ENCODE results near the gene HAUS3.
"Not testable (repeated sequence)": the region's sequence is repeated elsewhere in the genome, so short reads cannot be mapped to it uniquely, and the experiment has no call there.

Gene HAUS3

DNA sequence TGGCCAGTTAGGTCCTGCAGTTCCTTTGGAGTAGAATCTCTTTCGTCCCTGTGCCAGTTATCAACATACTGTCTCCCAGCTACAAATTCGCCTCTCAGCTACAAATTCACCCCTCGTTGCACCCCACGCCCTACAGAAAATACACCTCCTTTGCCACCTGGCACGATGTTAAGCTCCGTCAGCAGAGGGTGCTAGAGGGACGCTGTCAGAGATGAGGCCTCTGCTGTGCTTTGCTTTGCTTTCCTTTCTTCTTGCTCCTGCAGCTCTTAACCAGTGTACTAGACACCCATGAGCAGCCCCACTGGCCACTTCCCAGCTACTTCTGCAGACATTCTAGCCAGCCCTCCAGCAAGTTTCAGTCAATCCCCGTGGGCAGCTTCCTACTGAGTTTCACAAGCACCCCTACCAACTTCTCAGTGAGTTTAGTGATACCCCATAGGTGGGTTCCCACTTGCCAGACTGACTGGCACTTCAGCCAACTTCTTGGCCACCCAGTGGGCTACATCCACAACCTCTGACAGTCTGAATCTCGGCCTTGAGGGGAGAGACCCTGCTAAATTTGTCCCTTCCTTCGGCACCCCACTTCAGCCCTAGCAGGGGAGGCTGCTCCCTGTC is 21.8 kb downstream of the HAUS3 start:
- DNase-seq (ENCODE audit: low read depth in 4 of 4, low spot score in 1 of 4), result peak; percentile 64 to 71 (median 68)

- no peak for DNase-seq (ENCODE audit: low read depth in 4 of 4, low spot score in 1 of 4)
Measured at GRCh38 chr4:2219233-2219760, 22.6 kb downstream of the HAUS3 start.

DNA sequence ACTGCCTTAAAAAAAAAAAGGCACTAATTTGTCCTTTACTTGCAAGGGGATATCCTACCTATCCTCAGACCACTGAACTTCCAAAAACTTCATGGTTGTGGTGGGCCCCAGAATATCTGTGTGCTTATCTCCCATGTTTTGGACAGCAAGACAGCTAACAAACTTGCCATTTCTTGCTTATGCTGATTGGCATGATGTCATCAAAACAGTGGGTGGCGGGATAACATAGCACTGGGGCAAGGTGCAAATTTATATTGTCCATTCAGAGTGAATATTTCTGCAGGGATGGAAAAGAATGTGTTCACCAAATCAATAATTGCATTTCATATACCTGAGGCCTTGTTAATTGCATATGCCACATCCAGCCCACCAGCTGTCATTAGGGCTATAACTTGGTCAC is 23.5 kb downstream of the HAUS3 start:
- no peak for DNase-seq (ENCODE audit: low read depth in 4 of 4, low spot score in 1 of 4)

GRCh38 chr4:2217726-2218125 is 24.2 kb downstream of the HAUS3 start:
- DNase-seq (ENCODE audit: low read depth in 4 of 4, low spot score in 1 of 4), result no peak

- DNase-seq (ENCODE audit: low read depth in 4 of 4, low spot score in 1 of 4), result no peak
Measured at GRCh38 chr4:2212831-2213230, 29.1 kb downstream of the HAUS3 start.

GRCh38 chr4:2202789-2203188 is 39.1 kb downstream of the HAUS3 start:
- DNase-seq (ENCODE audit: low read depth in 4 of 4, low spot score in 1 of 4), result not testable (repeated sequence)

DNA sequence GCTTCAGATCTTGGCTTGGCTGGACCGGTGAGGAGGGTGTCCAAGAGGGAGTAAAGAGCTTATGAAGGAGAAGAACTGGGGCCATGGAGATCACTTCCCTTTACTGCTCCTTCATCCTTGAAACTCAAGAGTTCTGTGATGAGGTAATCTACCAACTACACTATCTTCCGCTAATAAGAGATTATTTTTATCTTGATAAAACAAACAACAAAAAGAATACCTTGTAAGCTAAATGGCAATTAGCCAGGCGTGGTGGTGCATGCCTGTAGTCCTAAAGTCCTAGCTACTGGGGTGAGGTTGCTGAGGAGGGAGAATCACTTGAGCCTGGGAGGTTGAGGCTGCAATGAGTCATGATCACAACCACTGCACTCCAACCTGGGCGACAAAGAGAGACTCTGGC is 47.4 kb downstream of the HAUS3 start:
- DNase-seq (ENCODE audit: low read depth in 4 of 4, low spot score in 1 of 4), result no peak

GRCh38 chr4:2193326-2193725 is 48.6 kb downstream of the HAUS3 start:
- no peak for DNase-seq (ENCODE audit: low read depth in 4 of 4, low spot score in 1 of 4)

GRCh38 chr4:2186865-2187172 is 55.1 kb downstream of the HAUS3 start:
- DNase-seq (ENCODE audit: low read depth in 4 of 4, low spot score in 1 of 4), result no peak

DNA sequence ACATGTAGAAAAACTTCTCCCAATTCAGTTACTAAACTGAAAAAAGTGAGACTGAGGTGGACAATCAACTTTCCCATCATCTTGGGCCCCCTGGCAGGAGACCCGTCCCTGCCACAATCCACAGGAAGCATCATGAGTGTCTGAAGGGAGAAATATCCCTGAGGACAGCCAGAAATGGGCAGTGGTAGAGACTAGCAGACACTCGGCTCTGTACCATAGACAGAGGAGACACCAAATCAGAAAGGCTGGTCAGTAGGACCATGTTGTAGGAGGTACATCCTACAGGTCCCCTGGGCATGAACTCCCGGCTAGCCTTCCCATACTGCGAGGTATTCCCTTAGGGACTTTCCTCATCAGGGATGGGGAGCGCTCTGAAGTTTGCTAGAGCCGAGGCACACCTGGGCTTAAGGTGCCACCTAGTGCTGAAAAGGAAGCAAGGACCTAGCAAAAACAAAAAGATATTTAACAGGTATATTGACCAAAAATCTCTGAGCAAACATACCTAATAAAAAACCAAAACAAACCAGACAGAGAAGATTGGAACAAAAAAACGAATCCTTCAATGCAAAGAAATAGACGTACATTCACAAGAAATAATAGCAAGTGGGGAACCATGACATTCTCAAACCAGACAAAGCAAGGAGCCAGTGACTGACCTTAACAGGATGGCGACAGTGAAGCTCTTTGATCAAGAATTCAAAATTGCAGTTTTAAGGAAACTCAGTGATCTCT is 55.6 kb downstream of the HAUS3 start:
- DNase-seq (ENCODE audit: low read depth in 4 of 4, low spot score in 1 of 4), result no peak

- no peak for DNase-seq (ENCODE audit: low read depth in 4 of 4, low spot score in 1 of 4)
Measured at GRCh38 chr4:2183394-2183793, 58.5 kb downstream of the HAUS3 start.

DNA sequence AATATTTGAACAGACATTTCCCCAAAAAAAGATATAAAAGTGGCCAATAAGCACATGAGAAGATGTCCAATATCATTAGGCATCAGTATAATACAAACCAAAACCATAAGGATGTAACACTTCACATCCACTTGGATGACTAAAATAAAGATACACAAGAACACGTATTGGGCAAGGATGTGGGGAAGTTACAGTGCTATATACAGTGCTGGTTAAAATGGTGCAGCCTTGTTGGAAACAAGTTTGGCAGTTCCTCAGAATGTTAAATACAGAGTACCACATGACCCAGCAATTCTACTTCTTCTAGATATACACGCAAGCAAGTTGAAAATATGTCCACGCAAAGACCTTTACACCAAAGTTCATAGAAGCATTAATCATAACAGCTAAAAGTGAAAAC is 58.9 kb downstream of the HAUS3 start:
- DNase-seq (ENCODE audit: low read depth in 4 of 4, low spot score in 1 of 4), result no peak

- no peak for DNase-seq (ENCODE audit: low read depth in 4 of 4, low spot score in 1 of 4)
Measured at GRCh38 chr4:2180410-2180809, 61.5 kb downstream of the HAUS3 start.

- no peak for DNase-seq (ENCODE audit: low read depth in 4 of 4, low spot score in 1 of 4)
Measured at GRCh38 chr4:2179717-2180116, 62.2 kb downstream of the HAUS3 start.

- no peak for DNase-seq (ENCODE audit: low read depth in 4 of 4, low spot score in 1 of 4)
Measured at GRCh38 chr4:2178986-2179385, 62.9 kb downstream of the HAUS3 start.
